ENCODE data around the gene CELF5.
"Not testable (repeated sequence)": the region's sequence is repeated elsewhere in the genome, so short reads cannot be mapped to it uniquely, and the experiment has no call there.

The CELF5 gene

GRCh38 chr19:3275583-3276340, 51.3 kb downstream of the CELF5 start:
- DNase-seq: peak; percentile 81

- peak; percentile 97 for DNase-seq
Measured at GRCh38 chr19:3276341-3276799, 51.9 kb downstream of the CELF5 start.

- DNase-seq: no peak
Measured at GRCh38 chr19:3277649-3278048, 53.2 kb downstream of the CELF5 start.

- no peak for DNase-seq
Measured at GRCh38 chr19:3278294-3278693, 53.8 kb downstream of the CELF5 start.

GRCh38 chr19:3278749-3279148, 54.3 kb downstream of the CELF5 start:
- DNase-seq: no peak

- no peak for DNase-seq
Measured at GRCh38 chr19:3279306-3279705, 54.8 kb downstream of the CELF5 start.

- DNase-seq: no peak
Measured at GRCh38 chr19:3281026-3281425, 56.6 kb downstream of the CELF5 start.

- no peak for DNase-seq
Measured at GRCh38 chr19:3282155-3282554, 57.7 kb downstream of the CELF5 start.

- DNase-seq: no peak
Measured at GRCh38 chr19:3282564-3282963, 58.1 kb downstream of the CELF5 start.

- DNase-seq: no peak
Measured at GRCh38 chr19:3283246-3283751, 58.8 kb downstream of the CELF5 start.

- DNase-seq: no peak
Measured at GRCh38 chr19:3283886-3284657, 59.6 kb downstream of the CELF5 start.

GRCh38 chr19:3284759-3285646, 60.5 kb downstream of the CELF5 start:
- peak; percentile 97 for DNase-seq

- no peak for DNase-seq
Measured at GRCh38 chr19:3285647-3286176, 61.3 kb downstream of the CELF5 start.

GRCh38 chr19:3287814-3288213, 63.4 kb downstream of the CELF5 start:
- DNase-seq: no peak

- not testable (repeated sequence) for DNase-seq
Measured at GRCh38 chr19:3288437-3288836, 64.0 kb downstream of the CELF5 start.

GRCh38 chr19:3289971-3290569, 65.6 kb downstream of the CELF5 start:
- DNase-seq: no peak

GRCh38 chr19:3290858-3291257, 66.4 kb downstream of the CELF5 start:
- DNase-seq: not testable (repeated sequence)

- no peak for DNase-seq
Measured at GRCh38 chr19:3291644-3292043, 67.2 kb downstream of the CELF5 start.

GRCh38 chr19:3292958-3293529, 68.6 kb downstream of the CELF5 start:
- no peak for DNase-seq

GRCh38 chr19:3293560-3293959, 69.1 kb downstream of the CELF5 start:
- DNase-seq: no peak

- DNase-seq: no peak
Measured at GRCh38 chr19:3294080-3294850, 69.8 kb downstream of the CELF5 start.
